DLD1 (cell line): ENCODE results near the gene KCNJ5.

Source experiments
- in situ Hi-C: cut with HindIII; loops from 2 replicates; pipeline ENCODE4 v1.10.0; 2017; ENCODE audit warnings: low sequenced_read_pairs

KCNJ5 gene

GRCh38 chr11:128868841-128869671, 22.1 kb upstream of the KCNJ5 start:
- in situ Hi-C loops = no loop called here

DNA sequence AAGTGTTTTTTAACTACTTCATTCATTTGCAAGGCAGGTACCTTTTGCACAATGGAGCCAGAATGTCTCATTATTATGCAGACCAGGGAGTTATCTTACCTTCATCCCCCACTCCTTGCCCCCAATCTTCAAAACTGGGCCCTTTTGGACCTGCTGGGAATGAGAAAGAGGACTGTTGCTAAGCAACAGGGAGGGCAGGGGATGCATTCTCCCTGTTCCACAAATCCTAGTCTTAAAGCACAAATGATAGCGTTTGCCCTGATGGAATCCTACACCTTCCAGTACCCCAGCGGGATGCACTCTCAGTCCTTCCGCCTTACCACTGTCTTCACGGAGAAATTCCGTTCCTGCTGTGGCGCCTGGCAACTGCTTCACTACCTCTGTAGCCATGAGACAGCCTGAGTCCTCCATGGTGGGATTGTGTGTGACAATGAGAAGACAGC, 20.0 kb upstream of the KCNJ5 start:
- in situ Hi-C loops = no loop called here

- in situ Hi-C loops = no loop called here
Measured at GRCh38 chr11:128872094-128872493, 19.1 kb upstream of the KCNJ5 start.

DNA sequence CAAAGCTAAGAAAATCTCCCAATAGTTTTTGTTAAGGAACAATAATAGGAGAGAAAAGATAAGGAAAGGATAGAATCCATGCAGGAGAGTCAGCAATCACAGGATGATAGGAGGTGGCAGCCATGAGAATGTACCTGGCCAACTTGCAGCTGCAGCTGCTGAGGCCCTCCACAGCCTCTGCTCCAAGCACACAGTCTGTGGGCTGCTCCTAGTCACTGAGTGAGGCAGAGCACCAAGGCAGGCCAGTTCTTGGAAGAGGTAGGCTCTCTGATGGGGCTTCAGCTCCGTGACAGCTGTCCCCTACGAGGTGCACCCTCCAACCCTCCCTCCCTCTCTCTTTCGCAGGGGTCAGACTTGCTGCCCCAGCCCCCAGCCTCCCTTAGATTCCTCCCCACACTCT, 18.6 kb upstream of the KCNJ5 start:
- in situ Hi-C loops = no loop called here

DNA sequence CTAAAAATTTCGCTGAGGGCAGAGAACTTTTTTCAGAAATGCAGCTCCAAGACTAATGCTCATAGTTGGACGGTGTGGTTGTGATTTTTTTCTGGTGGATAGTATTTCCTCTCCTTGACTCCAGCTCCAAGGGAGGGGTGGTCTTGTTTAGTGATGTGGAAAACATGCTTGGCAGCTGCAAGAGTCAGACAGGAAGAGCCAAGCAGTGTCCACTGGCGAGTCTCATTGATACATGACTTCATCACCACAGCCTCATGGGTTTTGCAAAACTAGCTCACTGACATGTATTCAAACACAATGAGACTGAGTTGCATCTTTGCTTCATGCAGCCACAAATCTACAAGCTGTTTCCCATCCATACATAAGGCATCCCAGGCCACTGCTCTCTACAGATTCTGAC, 16.7 kb upstream of the KCNJ5 start:
- in situ Hi-C loops = no loop called here

- in situ Hi-C loops = loop anchor here (25.0 kb wide), 1 partner anchor 486 kb away; no protein-coding TSS in a partner anchor
Measured at GRCh38 chr11:128876133-128876650, 15.0 kb upstream of the KCNJ5 start.

- in situ Hi-C loops = loop anchor here (25.0 kb wide), 1 partner anchor 485 kb away; no protein-coding TSS in a partner anchor
Measured at GRCh38 chr11:128877726-128878125, 13.4 kb upstream of the KCNJ5 start.

GRCh38 chr11:128878455-128878854, 12.7 kb upstream of the KCNJ5 start:
- in situ Hi-C loops = loop anchor here (25.0 kb wide), 1 partner anchor 484 kb away; no protein-coding TSS in a partner anchor

DNA sequence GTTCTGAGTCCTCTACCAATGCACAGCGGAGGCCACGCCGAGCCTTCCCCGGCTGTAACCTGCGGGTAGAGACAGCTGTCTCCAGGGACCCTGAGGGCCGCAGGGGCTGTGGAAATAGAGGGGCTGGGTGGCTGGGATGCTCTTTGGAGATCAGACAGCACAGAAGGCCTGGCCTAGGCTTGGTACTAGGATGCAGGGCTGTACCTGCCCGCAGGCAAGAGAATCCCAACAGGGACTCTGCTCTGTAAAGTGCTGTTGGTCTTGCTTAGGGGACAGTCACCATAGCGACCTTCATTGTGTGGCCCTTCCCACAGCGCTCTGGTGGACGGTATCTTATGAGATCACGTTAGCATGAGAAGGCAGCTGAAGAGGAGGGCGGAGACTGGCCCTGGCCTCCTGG, 11.3 kb upstream of the KCNJ5 start:
- in situ Hi-C loops = loop anchor here (25.0 kb wide), 1 partner anchor 482 kb away; no protein-coding TSS in a partner anchor

GRCh38 chr11:128881221-128881620, 9.9 kb upstream of the KCNJ5 start:
- in situ Hi-C loops = loop anchor here (25.0 kb wide), 1 partner anchor 481 kb away; no protein-coding TSS in a partner anchor

GRCh38 chr11:128882451-128882850, 8.7 kb upstream of the KCNJ5 start:
- in situ Hi-C loops = loop anchor here (25.0 kb wide), 1 partner anchor 480 kb away; no protein-coding TSS in a partner anchor

GRCh38 chr11:128884054-128884453, 7.1 kb upstream of the KCNJ5 start:
- in situ Hi-C loops = loop anchor here (25.0 kb wide), 1 partner anchor 478 kb away; no protein-coding TSS in a partner anchor

DNA sequence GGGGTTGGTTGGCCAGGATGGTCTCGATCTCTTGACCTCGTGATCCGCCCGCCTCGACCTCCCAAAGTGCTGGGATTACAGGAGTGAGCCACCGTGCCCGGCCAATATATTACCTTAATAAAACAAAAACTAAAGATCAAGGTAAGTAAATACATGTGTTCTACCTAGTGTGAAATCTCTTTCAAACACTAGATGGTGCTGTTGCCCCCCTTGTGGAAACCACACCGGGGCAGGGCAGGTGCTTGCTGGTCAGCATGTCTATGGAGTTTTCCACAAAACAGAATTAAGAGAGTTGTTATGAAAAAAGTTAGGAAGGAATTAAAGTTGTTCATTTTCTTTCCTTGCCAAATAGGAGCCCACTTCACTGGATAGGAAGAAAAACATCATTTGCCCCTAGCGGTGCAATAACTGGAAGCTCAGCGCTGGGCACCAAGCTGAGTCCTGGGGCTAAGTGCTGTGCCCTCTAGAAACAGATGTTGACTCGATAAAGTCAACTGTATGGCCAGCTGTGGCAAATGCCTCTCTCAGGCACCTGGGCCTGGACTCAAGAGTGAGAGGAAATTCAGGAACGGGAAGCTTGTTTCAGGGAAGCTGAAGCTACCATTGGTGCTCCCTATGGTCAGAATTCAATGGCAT, 6.3 kb upstream of the KCNJ5 start:
- in situ Hi-C loops = loop anchor here (25.0 kb wide), 1 partner anchor 477 kb away; no protein-coding TSS in a partner anchor

- in situ Hi-C loops = loop anchor here (25.0 kb wide), 1 partner anchor 476 kb away; no protein-coding TSS in a partner anchor
Measured at GRCh38 chr11:128886406-128887124, 4.6 kb upstream of the KCNJ5 start.

GRCh38 chr11:128888034-128888985, 2.8 kb upstream of the KCNJ5 start:
- in situ Hi-C loops = loop anchor here (25.0 kb wide), 1 partner anchor 474 kb away; no protein-coding TSS in a partner anchor

DNA sequence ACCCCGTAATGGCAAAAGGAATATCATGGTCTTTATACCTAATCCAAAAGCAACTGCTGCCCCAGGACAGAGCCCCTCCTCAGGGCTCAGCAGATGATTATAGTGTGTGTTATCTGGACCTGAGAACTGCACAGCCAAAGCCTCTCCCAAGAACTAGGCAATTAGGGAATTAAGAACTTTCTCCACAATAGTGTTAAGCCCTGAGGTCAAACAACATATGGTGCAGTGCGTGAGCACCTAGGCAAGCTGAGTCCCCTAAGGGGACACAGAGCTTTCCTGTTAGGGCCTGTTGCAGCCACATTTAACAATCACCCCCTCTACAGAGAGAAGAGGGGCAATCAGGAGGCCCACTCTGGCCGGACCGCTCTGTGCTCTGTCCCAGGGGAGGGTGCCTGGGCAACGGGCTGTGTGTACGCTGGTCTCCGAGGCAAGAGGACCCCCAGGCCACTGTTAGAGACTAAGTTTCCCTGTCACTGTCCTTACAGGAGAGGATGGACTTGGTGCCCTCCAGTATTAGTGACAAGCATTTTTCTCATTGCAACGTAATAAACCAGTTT, 1.4 kb upstream of the KCNJ5 start:
- in situ Hi-C loops = loop anchor here (5.0 to 25.0 kb wide), 2 partner anchors 48 to 473 kb away; no protein-coding TSS in a partner anchor

GRCh38 chr11:128890216-128890542, 977 bp upstream of the KCNJ5 start:
- in situ Hi-C loops = loop anchor here (5.0 to 25.0 kb wide), 2 partner anchors 47 to 472 kb away; no protein-coding TSS in a partner anchor

DNA sequence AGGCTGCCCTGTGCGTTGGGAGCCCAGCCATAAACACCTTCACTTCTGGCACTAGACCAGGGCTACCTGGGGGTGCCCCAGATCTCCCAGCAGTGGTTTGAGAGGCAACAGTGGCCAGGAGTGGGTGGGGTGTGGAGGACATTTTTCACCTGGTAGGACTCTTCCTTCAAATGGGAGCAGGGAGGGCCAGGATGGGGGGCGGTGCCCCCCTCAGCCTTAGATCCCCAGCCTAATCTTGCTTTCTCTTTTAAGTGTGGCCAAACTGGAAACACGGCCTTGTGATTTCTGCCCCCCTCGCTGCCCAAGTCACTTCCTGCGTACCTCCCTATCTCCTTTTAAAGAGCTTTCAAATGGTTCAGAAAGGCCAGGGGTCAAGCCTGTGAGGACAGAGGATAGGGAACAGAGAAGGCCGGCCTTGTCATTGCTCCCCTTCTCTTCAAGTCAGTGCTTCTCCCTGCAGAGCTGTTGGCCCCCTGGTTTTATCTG, 800 bp downstream of the KCNJ5 start:
- in situ Hi-C loops = loop anchor here (5.0 to 25.0 kb wide), 2 partner anchors 45 to 470 kb away; no protein-coding TSS in a partner anchor
